GM19468 (cell line): Measurements from ENCODE around the gene MEGF6.

Experiments used
- ATAC-seq: cut with Tn5 transposase; IDR thresholded peaks from one replicate; pipeline ENCODE4 v1.9.1; 2021; ENCODE audit warnings: mild to moderate bottlenecking, moderate library complexity, moderate number of reproducible peaks; ENCODE audit not compliant: unreplicated experiment; ENCODE audit errors: extremely low read depth

MEGF6 gene

GRCh38 chr1:3511306-3511705 lies 100.0 kb downstream of the MEGF6 start:
- ATAC-seq = no peak

DNA sequence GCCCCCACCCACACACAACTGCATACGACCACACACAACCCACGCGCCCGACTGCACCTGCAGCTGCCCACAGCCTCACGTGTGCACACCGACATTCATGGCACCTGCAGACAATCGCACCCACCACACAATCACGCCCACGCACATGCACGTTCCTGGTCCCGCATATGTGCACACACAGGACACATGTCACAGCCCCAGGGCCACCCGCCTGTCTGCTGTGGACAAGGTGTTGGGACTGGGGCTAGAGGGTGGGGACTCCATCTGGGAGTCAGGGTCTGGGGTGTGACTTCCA lies 100.4 kb downstream of the MEGF6 start:
- ATAC-seq = no peak

- ATAC-seq = no peak
Measured at GRCh38 chr1:3510136-3510955, 101.0 kb downstream of the MEGF6 start.

- no peak for ATAC-seq
Measured at GRCh38 chr1:3509721-3510120, 101.6 kb downstream of the MEGF6 start.

- ATAC-seq = no peak
Measured at GRCh38 chr1:3508757-3509415, 102.4 kb downstream of the MEGF6 start.

GRCh38 chr1:3507636-3508275 lies 103.6 kb downstream of the MEGF6 start:
- ATAC-seq = no peak

DNA sequence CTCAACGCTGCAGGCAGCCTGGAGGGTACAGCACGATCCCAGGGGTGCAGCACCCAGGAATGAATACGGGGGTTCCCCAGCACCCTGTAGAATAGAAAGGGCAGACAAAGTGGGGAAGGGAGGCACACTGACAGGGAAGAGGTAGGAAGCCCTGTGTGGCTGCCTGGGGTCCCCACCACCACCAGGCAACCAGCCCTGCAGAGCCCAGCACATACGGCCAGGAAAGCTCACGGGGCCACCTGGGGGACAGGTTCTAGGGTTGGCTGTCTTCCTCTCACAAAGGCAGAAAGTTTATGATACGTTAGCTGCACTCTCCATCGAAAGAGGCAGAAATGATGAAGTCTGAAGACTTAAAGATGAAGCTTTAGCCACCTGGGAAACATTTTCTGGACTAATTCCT lies 104.4 kb downstream of the MEGF6 start:
- ATAC-seq = no peak

DNA sequence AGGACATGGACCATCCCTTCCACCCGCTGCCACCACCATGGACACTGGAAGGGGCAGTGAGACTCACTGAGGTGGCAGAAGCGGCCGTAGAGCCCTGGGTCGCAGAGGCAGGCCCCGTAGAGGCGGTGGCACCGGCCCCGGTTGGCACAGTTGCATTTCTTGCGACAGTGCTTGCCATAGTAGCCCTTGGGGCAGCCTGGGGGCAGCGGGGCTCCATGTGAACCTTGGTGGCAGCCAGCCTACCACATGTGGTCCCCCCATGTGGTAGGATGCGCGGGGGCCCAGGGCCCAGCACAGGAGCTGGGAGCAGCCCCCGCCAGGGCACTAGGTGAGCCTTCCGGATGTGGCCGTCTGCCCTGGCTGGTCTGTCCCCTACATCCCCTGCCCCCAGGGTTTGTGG lies 105.3 kb downstream of the MEGF6 start:
- ATAC-seq = no peak

DNA sequence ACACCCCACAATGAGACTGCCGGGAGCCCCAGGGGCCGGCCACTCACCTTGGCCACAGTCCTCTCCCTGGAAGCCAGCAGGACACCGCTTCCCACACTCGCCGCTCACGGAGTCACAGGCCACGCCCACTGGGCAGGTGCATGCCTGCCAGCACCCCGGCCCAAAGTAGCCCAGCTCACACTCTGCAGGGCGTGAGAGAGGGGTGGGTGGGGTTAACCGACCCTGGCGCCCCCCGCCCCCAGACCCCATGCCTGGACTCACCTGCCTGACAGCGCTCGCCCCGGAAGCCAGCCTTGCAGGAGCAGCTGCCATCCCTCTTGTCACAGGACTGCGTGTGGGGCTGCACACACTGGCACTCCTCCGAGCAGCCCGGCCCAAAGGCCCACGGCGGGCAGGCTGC lies 106.1 kb downstream of the MEGF6 start:
- no peak for ATAC-seq

GRCh38 chr1:3504822-3505153 lies 106.5 kb downstream of the MEGF6 start:
- ATAC-seq = no peak

DNA sequence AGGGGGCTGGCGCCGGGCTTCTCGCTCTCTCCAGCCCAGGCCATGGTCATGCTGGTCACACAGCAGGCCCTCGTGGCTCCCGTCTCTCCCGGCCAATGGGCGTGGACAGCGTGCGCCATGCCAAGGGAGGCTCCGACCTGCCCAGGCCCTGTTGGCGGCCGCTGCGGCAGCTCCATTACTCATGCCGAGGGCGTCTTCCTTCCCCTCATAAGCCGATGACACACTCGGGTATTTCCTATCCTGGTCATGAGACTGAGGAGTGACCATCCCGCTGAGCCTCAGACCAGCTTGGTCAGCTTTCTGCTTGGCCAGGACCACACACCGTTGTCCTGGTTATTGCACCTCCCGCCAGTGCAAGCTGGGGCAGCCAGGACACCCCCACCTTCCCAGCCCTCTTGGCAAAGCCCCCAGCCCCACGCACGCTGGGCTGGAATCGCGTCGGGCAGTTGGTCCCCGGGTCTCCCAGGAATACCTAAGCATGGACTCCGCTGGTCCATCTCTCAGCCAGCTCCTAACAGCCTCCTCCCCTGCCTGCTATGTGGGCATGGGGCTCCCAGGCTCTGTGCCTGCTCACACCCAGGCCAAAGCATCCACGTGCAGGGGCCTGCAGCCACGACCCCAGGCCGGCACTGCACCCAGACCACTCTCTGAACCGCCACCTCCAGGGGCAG lies 107.0 kb downstream of the MEGF6 start:
- ATAC-seq = no peak

DNA sequence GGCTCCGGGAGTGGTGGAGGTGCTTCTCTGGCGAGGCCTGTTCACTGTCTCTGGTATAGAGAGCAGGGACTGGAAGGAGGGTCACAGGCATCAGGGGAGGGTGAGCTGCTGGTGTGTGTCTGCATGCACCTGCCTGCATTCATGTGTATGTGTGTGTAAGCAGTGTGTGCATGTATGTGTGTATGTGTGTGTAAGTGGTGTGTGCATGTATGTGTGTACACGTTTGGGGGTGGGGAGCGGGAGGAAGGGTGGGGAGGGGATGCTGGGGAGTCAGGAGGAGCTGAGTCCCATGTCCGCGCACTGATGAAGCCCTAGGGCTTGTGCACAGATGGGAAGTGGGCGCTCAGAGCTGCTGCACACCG lies 107.8 kb downstream of the MEGF6 start:
- no peak for ATAC-seq

- ATAC-seq = no peak
Measured at GRCh38 chr1:3502641-3503524, 108.4 kb downstream of the MEGF6 start.

GRCh38 chr1:3501856-3502640 lies 109.3 kb downstream of the MEGF6 start:
- no peak for ATAC-seq

DNA sequence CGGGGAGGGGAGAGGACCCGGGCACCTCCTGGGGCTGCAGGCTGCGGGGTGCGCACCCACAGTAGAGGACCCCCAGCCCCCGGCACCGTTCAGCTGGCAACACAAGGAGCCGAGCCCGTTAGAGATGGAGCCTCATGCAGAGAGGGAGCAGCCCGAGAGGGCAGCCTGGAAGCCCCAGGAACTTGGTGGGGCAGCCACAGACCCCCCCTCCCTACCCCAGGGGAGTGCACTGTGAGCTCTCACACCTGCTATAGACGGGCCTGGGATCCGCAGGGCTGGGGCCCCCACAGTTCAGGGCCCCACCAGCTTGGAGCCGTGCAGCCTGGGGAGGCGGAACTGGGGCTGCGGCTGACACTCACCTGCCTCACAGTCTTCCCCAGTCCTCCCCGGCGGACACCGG lies 109.9 kb downstream of the MEGF6 start:
- no peak for ATAC-seq

DNA sequence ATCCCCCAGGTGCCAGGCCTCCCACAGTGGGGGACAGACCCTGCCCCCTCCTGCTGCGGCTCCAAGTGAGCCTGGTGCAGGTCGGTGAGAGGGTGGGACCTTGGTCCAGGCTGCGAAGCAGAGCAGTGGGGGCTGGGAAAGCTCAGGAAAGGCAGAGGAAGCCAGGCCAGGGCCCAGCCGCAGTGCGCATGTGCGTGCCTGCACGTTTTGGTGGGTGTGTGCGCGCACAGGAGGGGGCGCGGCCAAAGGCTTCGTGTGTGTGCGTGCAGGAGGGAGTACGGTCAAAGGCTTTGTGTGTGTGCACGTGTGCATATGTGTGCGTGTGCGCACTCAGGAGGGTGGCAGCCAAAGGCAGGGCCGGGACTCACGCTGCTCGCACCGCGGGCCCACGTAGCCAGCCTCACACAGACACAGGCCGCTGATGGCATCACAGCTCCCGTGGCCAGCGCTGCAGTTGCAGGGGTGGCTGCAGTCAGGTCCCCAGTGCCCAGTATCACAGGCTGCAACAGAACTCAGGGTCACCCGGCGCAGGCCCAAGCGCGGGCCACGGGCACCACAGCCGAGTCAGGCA lies 111.0 kb downstream of the MEGF6 start:
- ATAC-seq = no peak

DNA sequence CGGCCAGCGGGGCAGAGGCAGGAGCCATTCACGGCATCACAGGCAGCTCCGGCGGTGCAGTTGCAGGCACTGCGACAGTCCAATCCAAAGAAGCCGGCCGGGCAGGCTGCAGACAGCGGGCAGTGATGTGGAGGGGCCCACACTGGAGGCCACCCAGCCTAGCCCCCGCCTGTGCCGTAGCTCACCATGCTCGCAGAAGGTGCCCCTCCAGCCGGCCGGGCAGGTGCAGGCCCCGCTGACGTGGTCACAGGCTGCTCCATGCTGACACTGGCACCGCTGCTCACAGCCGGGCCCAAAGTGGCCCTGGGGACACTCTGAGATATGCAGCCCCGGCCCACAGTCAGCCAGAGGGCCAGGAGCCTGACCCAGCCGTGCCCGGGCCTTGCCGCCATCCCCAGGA lies 111.7 kb downstream of the MEGF6 start:
- no peak for ATAC-seq

DNA sequence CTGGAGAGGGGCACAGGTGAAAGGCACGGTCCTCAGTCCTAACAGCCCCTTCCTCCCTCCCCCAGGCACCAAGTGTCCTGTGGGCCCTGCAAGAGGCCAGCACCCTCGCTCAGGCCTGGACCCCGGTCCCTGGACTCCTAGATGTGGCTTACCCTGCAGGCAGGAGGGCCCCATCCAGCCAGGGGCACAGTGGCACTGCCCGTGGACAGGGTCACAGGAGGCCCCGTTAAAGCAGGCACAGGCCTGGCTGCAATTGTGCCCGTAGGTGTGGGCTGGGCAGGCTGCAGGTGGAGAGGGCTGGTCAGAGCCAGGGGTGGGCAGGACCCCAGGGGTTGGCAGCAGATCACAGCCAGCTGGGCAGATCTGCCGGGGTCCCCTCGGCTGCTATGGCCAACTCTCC lies 112.3 kb downstream of the MEGF6 start:
- ATAC-seq = no peak

DNA sequence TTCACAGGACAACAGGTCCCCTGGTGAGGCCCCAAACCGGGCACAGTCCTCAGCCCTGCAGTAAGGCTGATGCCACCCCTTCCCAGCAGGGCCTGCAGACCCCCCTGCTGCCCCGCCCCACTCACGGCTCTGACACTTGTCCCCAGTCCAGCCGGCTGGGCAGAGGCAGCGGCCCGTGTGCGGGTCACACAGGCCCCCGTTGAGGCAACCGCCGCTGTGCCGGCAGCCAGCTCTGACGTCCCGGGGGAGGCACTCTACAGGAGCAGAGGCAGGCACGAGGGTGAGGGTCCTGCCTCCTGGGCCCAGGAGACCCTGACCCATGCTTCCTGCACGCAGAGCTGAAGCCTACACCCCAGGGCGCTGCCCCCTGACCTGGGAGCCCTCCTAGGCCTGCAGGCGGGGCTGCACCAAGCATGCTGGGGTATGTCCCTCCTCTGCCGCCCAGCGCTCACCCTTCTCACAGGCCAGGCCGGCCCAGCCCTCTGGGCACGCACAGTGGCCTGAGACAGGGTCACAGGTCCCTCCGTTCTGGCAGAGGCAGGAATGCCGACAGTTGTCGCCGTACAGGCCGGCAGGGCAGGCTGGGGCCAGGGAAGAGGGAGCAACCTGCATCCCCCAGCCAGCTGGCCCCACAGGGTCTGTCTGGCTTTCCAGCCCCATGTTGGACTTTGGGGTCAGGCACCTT lies 112.9 kb downstream of the MEGF6 start:
- ATAC-seq = no peak
